OCI-LY3 (cell line): Measurements from ENCODE around the gene VIPR2.
"Not testable (repeated sequence)": the region's sequence is repeated elsewhere in the genome, so short reads cannot be mapped to it uniquely, and the experiment has no call there.

ENCODE experiments used
- H2AFZ ChIP-seq: fragments of 200-600, 300-600 bp; shearing (Covaris generic); 2 replicates; pipeline ENCODE4 v1.6.0; 2014; ENCODE audit warnings: antibody characterized with exemption, low read depth, low read length
- H3K27ac ChIP-seq: fragments of 200-600, 300-600 bp; sonication (generic); 2 replicates; pipeline ENCODE4 v1.5.1; 2014; ENCODE audit warnings: mild to moderate bottlenecking, low read length, moderate library complexity, mixed read lengths
- H3K27me3 ChIP-seq: fragments of 200-600, 300-600 bp; sonication (generic); 2 replicates; pipeline ENCODE4 v1.6.1; 2014; ENCODE audit warnings: low read depth, low read length, mixed read lengths
- H3K36me3 ChIP-seq: fragments of 200-600, 300-600 bp; sonication (generic); replicated peaks from 2 replicates; pipeline ENCODE3; 2014; ENCODE audit warnings: low read depth, low read length, mixed read lengths
- H3K4me1 ChIP-seq: fragments of 300-600, 200-600 bp; sonication (generic); 2 replicates; pipeline ENCODE4 v1.6.1; 2014; ENCODE audit warnings: low read length, mixed read lengths
- H3K4me2 ChIP-seq: fragments of 200-600, 300-600 bp; sonication (generic); 2 replicates; pipeline ENCODE4 v1.6.1; 2014; ENCODE audit warnings: low read length, mixed read lengths
- H3K4me3 ChIP-seq: fragments of 300-600, 200-600 bp; sonication (generic); 2 replicates; pipeline ENCODE4 v1.5.1; 2014; ENCODE audit warnings: antibody characterized with exemption, mild to moderate bottlenecking, low read length, moderate library complexity
- H3K79me2 ChIP-seq: fragments of 300-600, 200-600 bp; shearing (Covaris generic); 2 replicates; pipeline ENCODE4 v1.6.1; 2014; ENCODE audit warnings: mild to moderate bottlenecking, low read length, mixed read lengths
- H3K9ac ChIP-seq: fragments of 300-600, 200-600 bp; shearing (Covaris generic); 2 replicates; pipeline ENCODE4 v1.6.0; 2014; ENCODE audit warnings: mild to moderate bottlenecking, low read length, moderate library complexity
- H3K9me3 ChIP-seq: fragments of 200-600, 300-600 bp; shearing (Covaris generic); 2 replicates; pipeline ENCODE4 v1.6.1; 2014; ENCODE audit warnings: low read length, mixed read lengths; ENCODE audit not compliant: insufficient read depth
- H4K20me1 ChIP-seq: fragments of 200-600, 300-600 bp; sonication (generic); 2 replicates; pipeline ENCODE4 v1.6.1; 2016; ENCODE audit warnings: low read length, mixed read lengths; ENCODE audit not compliant: insufficient read depth
- CTCF ChIP-seq: fragments of 200-600, 300-600 bp; sonication (generic); IDR thresholded peaks from 2 replicates; pipeline ENCODE4 v1.5.1; 2014; ENCODE audit warnings: antibody characterized with exemption, low read length, low read depth
- EZH2phosphoT487 ChIP-seq: fragments of 200-600 bp; shearing (Covaris generic); IDR thresholded peaks from 2 replicates; pipeline ENCODE4 v1.6.1; 2018; ENCODE audit warnings: antibody characterized with exemption, mixed run types, low read depth

Gene VIPR2

GRCh38 chr7:158987691-158988090, 157.0 kb downstream of the VIPR2 start:
- Histone ChIP-seq H3K9ac (no peak overlapping the region), H3K27me3 (no peaks in the 10 kb centered on the region), H3K27ac (no peak overlapping the region), H3K4me1 (no peaks in the 10 kb centered on the region), H3K79me2 (no peaks in the 10 kb centered on the region), H3K36me3 (no peaks in the 10 kb centered on the region), H4K20me1 (no peaks in the 10 kb centered on the region), H3K4me3 (no peak overlapping the region), H3K9me3 (no peaks in the 10 kb centered on the region; the same call in 1 of the 2 replicates), H2AFZ (no peak overlapping the region), H3K4me2 (no peak overlapping the region)
- TF ChIP-seq CTCF: no peak
- TF ChIP-seq EZH2phosphoT487: no peak

GRCh38 chr7:158985583-158985982, 159.1 kb downstream of the VIPR2 start:
- TF ChIP-seq CTCF (no peak), EZH2phosphoT487 (no peak)
- Histone ChIP-seq H3K79me2 (no peaks in the 10 kb centered on the region), H3K9ac (no peak overlapping the region), H3K4me3 (no peak overlapping the region), H3K36me3 (no peaks in the 10 kb centered on the region), H3K4me1 (no peaks in the 10 kb centered on the region), H4K20me1 (no peaks in the 10 kb centered on the region), H3K4me2 (no peak overlapping the region), H2AFZ (no peak overlapping the region), H3K27me3 (no peaks in the 10 kb centered on the region), H3K27ac (no peak overlapping the region), H3K9me3 (peaks cover 3% of the 10 kb centered on the region; the same call in 1 of the 2 replicates)

GRCh38 chr7:158984007-158984406, 160.7 kb downstream of the VIPR2 start:
- H3K9me3 ChIP-seq: not testable (repeated sequence)

GRCh38 chr7:158982080-158982479, 162.6 kb downstream of the VIPR2 start:
- H3K4me2 ChIP-seq, H3K9ac ChIP-seq, H4K20me1 ChIP-seq, H3K9me3 ChIP-seq, H3K27ac ChIP-seq, H3K36me3 ChIP-seq, H2AFZ ChIP-seq, H3K4me1 ChIP-seq, H3K27me3 ChIP-seq, H3K79me2 ChIP-seq, H3K4me3 ChIP-seq: not testable (repeated sequence)

More at GRCh38 chr7:158984007-158984406, 160.7 kb downstream of the VIPR2 start:
- H3K27ac ChIP-seq, H3K9ac ChIP-seq, H3K79me2 ChIP-seq, H3K27me3 ChIP-seq, H4K20me1 ChIP-seq, H2AFZ ChIP-seq, H3K4me3 ChIP-seq, H3K4me1 ChIP-seq, H3K4me2 ChIP-seq, H3K36me3 ChIP-seq: not testable (repeated sequence)

GRCh38 chr7:158979635-158980351, 164.9 kb downstream of the VIPR2 start:
- H3K27ac ChIP-seq: no peak overlapping the region

More at GRCh38 chr7:158979635-158980351, 164.9 kb downstream of the VIPR2 start:
- no peaks in the 10 kb centered on the region for H3K36me3 ChIP-seq
- no peak overlapping the region for H3K9ac ChIP-seq
- no peak overlapping the region for H3K4me3 ChIP-seq
- H3K4me1 ChIP-seq: peaks cover 6% of the 10 kb centered on the region; the same call in 1 of the 2 replicates
- TF ChIP-seq EZH2phosphoT487: no peak
- no peak for TF ChIP-seq CTCF
- no peak overlapping the region for H3K4me2 ChIP-seq
- H4K20me1 ChIP-seq: no peaks in the 10 kb centered on the region
- H2AFZ ChIP-seq: no peak overlapping the region
- H3K9me3 ChIP-seq: peaks cover 3% of the 10 kb centered on the region; the same call in 1 of the 2 replicates
- no peaks in the 10 kb centered on the region for H3K79me2 ChIP-seq
- H3K27me3 ChIP-seq: no peaks in the 10 kb centered on the region
